SU-DHL-6 (cell line): ENCODE measurements around the gene TEX35.

Experiments used
- EZH2phosphoT487 ChIP-seq: fragments of 200-600 bp; sonication (generic), shearing (Covaris generic); conservative IDR thresholded peaks from 2 replicates; pipeline ENCODE4 v1.6.1; 2018; ENCODE audit warnings: mild to moderate bottlenecking, antibody characterized with exemption, low read length, moderate library complexity, mixed read lengths
- TF ChIP-seq, protein P1 (sequence below): fragments of 200-600 bp; sonication (generic); IDR thresholded peaks from one replicate; pipeline ENCODE4 v1.5.1; 2017; ENCODE audit warnings: antibody characterized with exemption, mild to moderate bottlenecking, low read length, moderate library complexity; ENCODE audit not compliant: insufficient read depth, poor library complexity, severe bottlenecking

DNA sequence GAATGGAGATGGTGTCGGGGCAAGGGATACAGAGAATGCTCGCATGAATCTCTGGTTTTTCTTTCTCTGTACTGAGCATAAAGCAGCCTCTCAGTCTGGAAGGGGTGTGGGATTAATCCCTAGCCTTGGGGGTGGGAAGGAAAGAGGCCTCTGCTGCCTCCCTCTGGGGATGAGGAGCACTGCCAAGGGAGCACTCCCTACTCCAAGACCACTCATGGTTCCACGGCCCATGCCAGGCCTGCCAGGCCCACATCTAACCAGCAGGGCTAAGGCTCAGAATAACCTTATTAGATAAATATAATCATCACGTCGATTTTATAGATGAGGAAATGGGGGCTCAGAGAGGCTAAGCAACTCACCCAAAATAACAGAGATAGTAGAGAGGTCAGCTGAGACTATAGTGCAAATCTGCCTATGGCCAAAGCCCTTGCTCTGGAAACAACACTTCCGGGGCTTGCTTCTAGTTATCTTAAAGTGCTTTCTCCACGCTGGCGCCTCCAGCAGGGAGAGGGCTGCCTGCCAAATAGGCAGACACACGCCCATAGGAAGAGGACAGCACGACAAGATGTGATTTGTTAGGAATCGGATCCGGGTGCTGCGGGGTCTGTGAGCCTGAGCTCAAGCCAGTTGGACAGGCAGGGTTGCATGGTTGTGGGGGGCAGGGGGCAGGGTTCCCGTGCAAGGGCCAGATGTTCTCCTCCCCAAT is 522 bp downstream of the TEX35 start:
- TF ChIP-seq, protein P1, sequence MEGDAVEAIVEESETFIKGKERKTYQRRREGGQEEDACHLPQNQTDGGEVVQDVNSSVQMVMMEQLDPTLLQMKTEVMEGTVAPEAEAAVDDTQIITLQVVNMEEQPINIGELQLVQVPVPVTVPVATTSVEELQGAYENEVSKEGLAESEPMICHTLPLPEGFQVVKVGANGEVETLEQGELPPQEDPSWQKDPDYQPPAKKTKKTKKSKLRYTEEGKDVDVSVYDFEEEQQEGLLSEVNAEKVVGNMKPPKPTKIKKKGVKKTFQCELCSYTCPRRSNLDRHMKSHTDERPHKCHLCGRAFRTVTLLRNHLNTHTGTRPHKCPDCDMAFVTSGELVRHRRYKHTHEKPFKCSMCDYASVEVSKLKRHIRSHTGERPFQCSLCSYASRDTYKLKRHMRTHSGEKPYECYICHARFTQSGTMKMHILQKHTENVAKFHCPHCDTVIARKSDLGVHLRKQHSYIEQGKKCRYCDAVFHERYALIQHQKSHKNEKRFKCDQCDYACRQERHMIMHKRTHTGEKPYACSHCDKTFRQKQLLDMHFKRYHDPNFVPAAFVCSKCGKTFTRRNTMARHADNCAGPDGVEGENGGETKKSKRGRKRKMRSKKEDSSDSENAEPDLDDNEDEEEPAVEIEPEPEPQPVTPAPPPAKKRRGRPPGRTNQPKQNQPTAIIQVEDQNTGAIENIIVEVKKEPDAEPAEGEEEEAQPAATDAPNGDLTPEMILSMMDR: no peak
- TF ChIP-seq EZH2phosphoT487: no peak
